HepG2 (cell line): ENCODE data around the gene DNALI1. TPM values are rescaled to one million over a fixed set of nuclear protein-coding genes. Genes with fewer than 3 reads are reported as not detected.

Experiments
- ATAC-seq: fragments of 200-7000 bp; cut with Tn5 transposase; 3 replicates; pipeline ENCODE4 v1.9.1; 2020; ENCODE audit warnings: mild to moderate bottlenecking, moderate library complexity
- BruUV-seq: library from RNA; stranded (reverse); fragments of 400-500 nt; replicated peaks from 2 replicates; lab custom pipeline; 2021; lab: Mats Ljungman, UMichigan
- CTCF ChIA-PET: fragments of 300-600 bp; formaldehyde crosslinking; extraction: SDS; loops from one replicate; lab custom pipeline; 2021; ENCODE audit warnings: low total read pairs, inconsistent platforms, low intra/inter-chr PET ratio; lab: Yijun Ruan, JAX
- POLR2A ChIA-PET: fragments of 350-600 bp; sonication (Branson Sonifier 250); formaldehyde crosslinking; loops from one replicate; lab custom pipeline; 2020; ENCODE audit warnings: antibody characterized with exemption, inconsistent platforms; lab: Yijun Ruan, JAX
- DNase-seq: peaks from one replicate; pipeline ENCODE4 v3.0.0-alpha.2; 2015; ENCODE audit warnings: low spot score
- FAIRE-seq: peaks from 3 replicates; lab custom pipeline; 2011; peaks lifted over from hg19 to GRCh38; lab: Jason Lieb, UNC
- H2AFZ ChIP-seq: one replicate; pipeline ENCODE4 v1.6.1; 2011; ENCODE audit warnings: low read length, inconsistent platforms
- H3K27ac ChIP-seq: fragments of 300-600 bp; 3 replicates; pipeline ENCODE4 v1.8.0; 2011; ENCODE audit warnings: mixed run types, mild to moderate bottlenecking, mixed read lengths, low read length, inconsistent platforms; ENCODE audit not compliant: insufficient read depth; ENCODE audit errors: extremely low read length
- H3K27me3 ChIP-seq, 2 experiments: fragments of 200-600 bp in 1 of 2; 2 replicates in 1 of 2; 3 replicates in 1 of 2; pipeline versions ENCODE4 v1.6.0 to v1.8.0; 2011; ENCODE audit warnings: low read length in 2 of 2, mild to moderate bottlenecking in 2 of 2, moderate library complexity in 2 of 2, inconsistent platforms in 1 of 2; ENCODE audit not compliant: insufficient read depth in 2 of 2, control insufficient read depth in 1 of 2
- H3K36me3 ChIP-seq, 2 experiments: fragments of 200-600 bp in 1 of 2; replicated peaks in 1 of 2; 2 replicates in 1 of 2; 3 replicates in 1 of 2; pipeline versions ENCODE4 v1.5.1 to v1.8.0; 2011; ENCODE audit warnings: low read length in 2 of 2, inconsistent platforms in 1 of 2; ENCODE audit not compliant: insufficient read depth in 2 of 2, control insufficient read depth in 1 of 2
- H3K4me1 ChIP-seq: 2 replicates; pipeline ENCODE4 v1.5.1; 2012; ENCODE audit warnings: low read length, inconsistent platforms; ENCODE audit not compliant: insufficient read depth
- H3K4me2 ChIP-seq: 2 replicates; pipeline ENCODE4 v1.6.0; 2011; ENCODE audit warnings: low read depth, low read length, inconsistent platforms
- H3K4me3 ChIP-seq, 3 experiments: fragments of 200-600 bp in 1 of 3; sonication (generic), shearing (Covaris generic) in 1 of 3; replicated peaks in 1 of 3; 2 replicates each; pipeline ENCODE4 v1.5.1; 2011 to 2016; ENCODE audit warnings: low read length in 3 of 3, inconsistent platforms in 2 of 3, low read depth in 2 of 3, mild to moderate bottlenecking in 2 of 3, control low read depth in 1 of 3, mixed read lengths in 1 of 3; ENCODE audit not compliant: insufficient read depth in 1 of 3
- H3K79me2 ChIP-seq: one replicate; pipeline ENCODE4 v1.6.1; 2011; ENCODE audit warnings: low read length, inconsistent platforms; ENCODE audit not compliant: insufficient read depth
- H3K9ac ChIP-seq: 2 replicates; pipeline ENCODE4 v1.6.0; 2011; ENCODE audit warnings: mild to moderate bottlenecking, low read depth, low read length, inconsistent platforms; ENCODE audit not compliant: insufficient read depth
- H3K9me3 ChIP-seq: 2 replicates; pipeline ENCODE4 v1.5.1; 2012; ENCODE audit warnings: mild to moderate bottlenecking, low read length
- H4K20me1 ChIP-seq: 2 replicates; pipeline ENCODE4 v1.6.0; 2011; ENCODE audit warnings: inconsistent platforms, mild to moderate bottlenecking, low read length, moderate library complexity; ENCODE audit not compliant: insufficient read depth
- AHDC1 ChIP-seq: sonication (generic); formaldehyde crosslinking; IDR thresholded peaks from 2 replicates; pipeline ENCODE4 v1.5.1; 2020; ENCODE audit warnings: mild to moderate bottlenecking, missing genetic modification reagents, borderline replicate concordance
- CBFB ChIP-seq: sonication (generic); formaldehyde crosslinking; IDR thresholded peaks from 2 replicates; pipeline ENCODE4 v1.4.0; 2020; ENCODE audit warnings: missing genetic modification reagents
- CBX2 ChIP-seq, 2 experiments: fragments of 200-600 bp in 1 of 2; sonication (generic); formaldehyde crosslinking in 1 of 2; IDR thresholded peaks; 2 replicates each; pipeline versions ENCODE4 v1.7.0 to v1.8.1; 2018 to 2022; ENCODE audit warnings: low read depth in 2 of 2, low read length in 1 of 2, mild to moderate bottlenecking in 1 of 2, missing genetic modification reagents in 1 of 2
- CEBPZ ChIP-seq: IDR thresholded peaks from 2 replicates; pipeline ENCODE4 v1.6.1; 2012; ENCODE audit warnings: low read length, improper control_type of control experiment
- ETV5 ChIP-seq: IDR thresholded peaks from 2 replicates; pipeline ENCODE4 v1.6.1; 2018; ENCODE audit warnings: missing biosample characterization, missing genetic modification reagents, inconsistent platforms, borderline replicate concordance
- GATAD1 ChIP-seq: IDR thresholded peaks from 2 replicates; pipeline ENCODE4 v1.6.1; 2016; ENCODE audit warnings: missing genetic modification reagents, missing compliant biosample characterization
- PPARG ChIP-seq: conservative IDR thresholded peaks from 2 replicates; pipeline ENCODE4 v1.6.1; 2016; ENCODE audit warnings: missing biosample characterization, missing genetic modification reagents
- RNF2 ChIP-seq: fragments of 450-650 bp; conservative IDR thresholded peaks from 2 replicates; pipeline ENCODE4 v1.6.1; 2016; ENCODE audit warnings: low read depth
- TOE1 ChIP-seq: sonication (generic); formaldehyde crosslinking; IDR thresholded peaks from 2 replicates; pipeline ENCODE4 v1.4.0; 2020; ENCODE audit warnings: mild to moderate bottlenecking, missing genetic modification reagents
- in situ Hi-C: cut with HindIII; loops from 2 replicates; pipeline ENCODE4 v1.10.0; 2017; ENCODE audit warnings: low pct_unique_long_range_greater_than_20kb; ENCODE audit not compliant: extremely low pct_ligation_motif_present
- intact Hi-C: fragments of 100-400 bp; cut with micrococcal nuclease; formaldehyde crosslinking; loops from one replicate; pipeline ENCODE4 v1.10.0; 2022; ENCODE audit not compliant: unreplicated experiment
- polyA plus RNA-seq, 8 experiments: library from polyadenylated mRNA; depleted of rRNA in 3 of 8; stranded (reverse) in 7 of 8; unstranded in 1 of 8; fragments of >200 nt; fragmentation: Illumina TruSeq in 4 of 8; extraction: Trizol in 4 of 8; gene quantifications; 2 replicates each; pipeline versions ENCODE4 v1.2.1 to v1.2.3, GENCODE V29; 2011 to 2016; ENCODE audit warnings: low read depth in 4 of 8, missing spikeins in 1 of 8, mixed read lengths in 1 of 8; ENCODE audit not compliant: insufficient read depth in 1 of 8
- total RNA-seq, 5 experiments: library from RNA; depleted of rRNA; stranded (reverse); fragments of >200 nt; fragmentation: Illumina TruSeq; extraction: Trizol; gene quantifications; 2 replicates each; pipeline ENCODE4 v1.2.3, GENCODE V29; 2016; ENCODE audit warnings: low read depth in 1 of 5
- TF ChIP-seq, protein P1 (sequence below): sonication (generic); formaldehyde crosslinking; IDR thresholded peaks from 2 replicates; pipeline ENCODE4 v1.5.1; 2020; ENCODE audit warnings: missing genetic modification reagents, mild to moderate bottlenecking, borderline replicate concordance

Gene DNALI1
- total and polyA plus RNA-seq, 2 of the 13 experiments (the other 11 are each of a cell fraction or from before 2014, with no cell fraction given): 0.42 to 0.70 TPM

DNA sequence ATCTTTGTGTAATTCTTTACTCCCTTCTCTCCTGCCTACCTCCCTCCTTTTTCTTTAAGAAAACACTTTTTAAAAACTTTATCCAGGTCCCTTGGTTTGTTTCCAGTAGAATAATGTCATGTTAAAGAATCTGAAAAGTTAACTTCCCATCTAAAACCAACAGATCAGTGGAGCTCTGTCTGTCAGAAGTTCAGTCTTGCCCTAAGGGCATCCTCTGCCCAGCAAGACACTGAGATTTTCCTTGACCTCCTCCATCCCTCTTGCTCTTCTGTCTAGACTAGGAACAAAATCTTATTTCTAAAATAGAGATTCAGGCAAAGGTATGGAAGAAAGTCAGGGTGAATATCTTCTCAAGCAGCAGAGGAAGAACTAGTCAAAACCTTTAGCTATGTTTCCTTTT lies 44.7 kb downstream of the DNALI1 start:
- H3K9me3 ChIP-seq: no peaks in the 10 kb centered on the region
- no peak for ATAC-seq
- H3K4me2 ChIP-seq: no peak overlapping the region
- intact Hi-C loops: no loop called here
- no peak overlapping the region for H3K4me3 ChIP-seq
- peaks cover 9% of the 10 kb centered on the region for H3K4me1 ChIP-seq
- CTCF ChIA-PET: no interaction called here
- H3K27ac ChIP-seq: no peak overlapping the region
- no peak for DNase-seq
- H3K79me2 ChIP-seq: no peaks in the 10 kb centered on the region
- no peak overlapping the region for H2AFZ ChIP-seq
- H3K27me3 ChIP-seq: peaks cover 8 to 63% of the 10 kb centered on the region in 2 experiments; a peak in 3 of 5 replicates
- no TSS peak for BruUV-seq
- POLR2A ChIA-PET: no interaction called here
- H3K9ac ChIP-seq: no peak overlapping the region
- FAIRE-seq: no peak
- no peaks in the 10 kb centered on the region for H4K20me1 ChIP-seq
- in situ Hi-C loops: no loop called here
- no peaks in the 10 kb centered on the region for H3K36me3 ChIP-seq
- TF ChIP-seq ETV5 (CRISPR knock-in tag) (no peak), PPARG (no peak), AHDC1 (CRISPR knock-in tag) (no peak), CEBPZ (no peak), CBFB (CRISPR knock-in tag) (no peak), TOE1 (CRISPR knock-in tag) (no peak), CBX2 (IDR thresholded peaks at IDR 0.05; ENCODE audit: low read depth, low read length) (no peak), CBX2 (CRISPR knock-in tag; IDR thresholded peaks at IDR 0.05; ENCODE audit: low read depth) (no peak), GATAD1 (CRISPR knock-in tag) (no peak), RNF2 (no peak)
- TF ChIP-seq, protein P1, sequence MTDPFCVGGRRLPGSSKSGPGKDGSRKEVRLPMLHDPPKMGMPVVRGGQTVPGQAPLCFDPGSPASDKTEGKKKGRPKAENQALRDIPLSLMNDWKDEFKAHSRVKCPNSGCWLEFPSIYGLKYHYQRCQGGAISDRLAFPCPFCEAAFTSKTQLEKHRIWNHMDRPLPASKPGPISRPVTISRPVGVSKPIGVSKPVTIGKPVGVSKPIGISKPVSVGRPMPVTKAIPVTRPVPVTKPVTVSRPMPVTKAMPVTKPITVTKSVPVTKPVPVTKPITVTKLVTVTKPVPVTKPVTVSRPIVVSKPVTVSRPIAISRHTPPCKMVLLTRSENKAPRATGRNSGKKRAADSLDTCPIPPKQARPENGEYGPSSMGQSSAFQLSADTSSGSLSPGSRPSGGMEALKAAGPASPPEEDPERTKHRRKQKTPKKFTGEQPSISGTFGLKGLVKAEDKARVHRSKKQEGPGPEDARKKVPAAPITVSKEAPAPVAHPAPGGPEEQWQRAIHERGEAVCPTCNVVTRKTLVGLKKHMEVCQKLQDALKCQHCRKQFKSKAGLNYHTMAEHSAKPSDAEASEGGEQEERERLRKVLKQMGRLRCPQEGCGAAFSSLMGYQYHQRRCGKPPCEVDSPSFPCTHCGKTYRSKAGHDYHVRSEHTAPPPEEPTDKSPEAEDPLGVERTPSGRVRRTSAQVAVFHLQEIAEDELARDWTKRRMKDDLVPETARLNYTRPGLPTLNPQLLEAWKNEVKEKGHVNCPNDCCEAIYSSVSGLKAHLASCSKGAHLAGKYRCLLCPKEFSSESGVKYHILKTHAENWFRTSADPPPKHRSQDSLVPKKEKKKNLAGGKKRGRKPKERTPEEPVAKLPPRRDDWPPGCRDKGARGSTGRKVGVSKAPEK (CRISPR knock-in tag): no peak
